ENCODE results near the gene ZNF573. TPM values are rescaled to one million over a fixed set of nuclear protein-coding genes. Genes with fewer than 3 reads are reported as not detected.

The ZNF573 gene
- total RNA-seq, 1 experiment from 2014 or later: 12.4 TPM

GRCh38 chr19:37698216-37698615 is 81.2 kb downstream of the ZNF573 start (continued):
- TF ChIP-seq NR3C1 (CRISPR knock-in tag; conservative IDR thresholded peaks at IDR 0.05; ENCODE audit: low read depth) (no peak), TCF7 (CRISPR knock-in tag; IDR thresholded peaks at IDR 0.05; ENCODE audit: low read depth) (no peak), ZBTB21 (CRISPR knock-in tag; IDR thresholded peaks at IDR 0.05; ENCODE audit: borderline replicate concordance) (no peak), CREM (CRISPR knock-in tag; IDR thresholded peaks at IDR 0.05) (no peak), FOXK1 (CRISPR knock-in tag; IDR thresholded peaks at IDR 0.05) (no peak)

GRCh38 chr19:37695144-37695899 is 84.1 kb downstream of the ZNF573 start:
- ATAC-seq: peak; percentile 63
- Mint-ChIP-seq H3K27me3 (ENCODE audit: low read depth) (peaks cover 81% of the 10 kb centered on the region), H3K27ac (no peak overlapping the region), H3K36me3 (peaks cover 33% of the 10 kb centered on the region), H3K4me1 (peaks cover 23% of the 10 kb centered on the region), H3K9me3 (peaks cover 7% of the 10 kb centered on the region; the same call in 1 of the 2 replicates), H3K4me3 (no peak overlapping the region)
- CTCF ChIA-PET: interaction anchor here (0.7 to 1.0 kb wide), 3 partner anchors 24 to 264 kb away, joined by 3 read pairs; partner anchors contain the start of genes ZNF540, ZNF571 and ZNF607
- TF ChIP-seq AR (CRISPR knock-in tag; IDR thresholded peaks at IDR 0.05) (no peak), ZMAT4 (CRISPR knock-in tag; IDR thresholded peaks at IDR 0.05) (0 out of 2 replicates have a peak, but pooled peaks have one; percentile 37)
- POLR2A ChIA-PET: interaction anchor here (0.6 to 0.9 kb wide), 5 partner anchors 101 to 1499 kb away, joined by 3 to 4 read pairs (median 3); partner anchors contain the start of genes ZNF540 and ZNF571
- DNase-seq (ENCODE audit: low spot score): no peak

GRCh38 chr19:37692956-37693620 is 86.3 kb downstream of the ZNF573 start:
- Mint-ChIP-seq H3K9me3 (no peaks in the 10 kb centered on the region), H3K27ac (no peak overlapping the region), H3K4me3 (peak overlapping the region; percentile 91), H3K27me3 (ENCODE audit: low read depth) (peaks cover 79% of the 10 kb centered on the region), H3K4me1 (peaks cover 15% of the 10 kb centered on the region), H3K36me3 (peaks cover 15% of the 10 kb centered on the region)
- DNase-seq (ENCODE audit: low spot score) (no peak), ATAC-seq (no peak)
- TF ChIP-seq CREB1 (CRISPR knock-in tag; IDR thresholded peaks at IDR 0.05) (no peak), E2F1 (CRISPR knock-in tag; IDR thresholded peaks at IDR 0.05) (no peak), OVOL2 (CRISPR knock-in tag; IDR thresholded peaks at IDR 0.05; ENCODE audit: borderline replicate concordance) (no peak), EMX1 (CRISPR knock-in tag; IDR thresholded peaks at IDR 0.05) (no peak), CDX4 (CRISPR knock-in tag; IDR thresholded peaks at IDR 0.05; ENCODE audit: borderline replicate concordance) (no peak), ZNF416 (CRISPR knock-in tag; IDR thresholded peaks at IDR 0.05) (no peak), AR (CRISPR knock-in tag; IDR thresholded peaks at IDR 0.05) (no peak), FOXK1 (CRISPR knock-in tag; IDR thresholded peaks at IDR 0.05) (no peak), ZBTB21 (CRISPR knock-in tag; IDR thresholded peaks at IDR 0.05; ENCODE audit: borderline replicate concordance) (no peak), SP1 (CRISPR knock-in tag; conservative IDR thresholded peaks at IDR 0.05) (no peak), ZBTB43 (CRISPR knock-in tag; IDR thresholded peaks at IDR 0.05) (no peak), NR1H2 (CRISPR knock-in tag; IDR thresholded peaks at IDR 0.05) (no peak), NR3C1 (CRISPR knock-in tag; conservative IDR thresholded peaks at IDR 0.05; ENCODE audit: low read depth) (no peak), TP53 (CRISPR knock-in tag; IDR thresholded peaks at IDR 0.05) (no peak), NFE2L1 (CRISPR knock-in tag; IDR thresholded peaks at IDR 0.05) (no peak), ATF1 (CRISPR knock-in tag; IDR thresholded peaks at IDR 0.05) (no peak), SMAD4 (CRISPR knock-in tag; IDR thresholded peaks at IDR 0.05) (no peak), NFATC4 (CRISPR knock-in tag; IDR thresholded peaks at IDR 0.05) (no peak)
- ChIA-PET CTCF (interaction anchor here (0.9 to 1.6 kb wide), 2 partner anchors 27 to 33 kb away, joined by 3 to 7 read pairs; partner anchors contain the start of gene ZNF607), POLR2A (interaction anchor here (1.0 kb wide), 1 partner anchor 209 kb away, joined by 3 read pairs; no protein-coding TSS in a partner anchor)

Data from WTC11 (cell line).